K562 (cell line): Measurements from ENCODE around the gene DPY19L1. TPM values are rescaled to one million over a fixed set of nuclear protein-coding genes. Genes with fewer than 3 reads are reported as not detected.

Experiments used
- ATAC-seq: fragments of 200-7000 bp; cut with Tn5 transposase; 3 replicates; pipeline ENCODE4 v1.9.1; 2020; ENCODE audit warnings: moderate library complexity
- BruUV-seq: library from RNA; stranded (reverse); fragments of 400-500 nt; replicated peaks from 2 replicates; lab custom pipeline; 2021; lab: Mats Ljungman, UMichigan
- CTCF ChIA-PET: fragments of 300-600 bp; formaldehyde crosslinking; extraction: SDS; loops from one replicate; lab custom pipeline; 2021; ENCODE audit warnings: low intra/inter-chr PET ratio; lab: Yijun Ruan, JAX
- POLR2A ChIA-PET: fragments of 300-600, 350-650 bp; sonication (Branson Sonifier 250); formaldehyde crosslinking; extraction: SDS; loops from one replicate; lab custom pipeline; 2021; ENCODE audit warnings: antibody characterized with exemption, inconsistent platforms; lab: Yijun Ruan, JAX
- DNase-seq, 4 experiments: peaks; one replicate each; pipeline versions ENCODE4 v3.0.0 to v3.0.0-alpha.2; 2011 to 2018; ENCODE audit warnings: low spot score in 3 of 4, mixed read lengths in 3 of 4; ENCODE audit errors: extremely low read depth in 1 of 4
- FAIRE-seq: peaks from 2 replicates; lab custom pipeline; 2011; peaks lifted over from hg19 to GRCh38; lab: Jason Lieb, UNC
- H2AFZ ChIP-seq: 2 replicates; pipeline ENCODE4 v1.6.0; 2011; ENCODE audit warnings: low read depth, low read length, control low read depth, inconsistent platforms
- H3K27ac ChIP-seq: fragments of 200-600 bp; 3 replicates; pipeline ENCODE4 v1.8.0; 2011; ENCODE audit warnings: low read depth, mild to moderate bottlenecking, control low read depth, inconsistent platforms, low read length, moderate library complexity, mixed read lengths; ENCODE audit errors: extremely low read depth
- H3K27me3 ChIP-seq, 2 experiments: fragments of 300-600 bp in 1 of 2; 2 replicates in 1 of 2; 3 replicates in 1 of 2; pipeline versions ENCODE4 v1.6.0 to v1.8.0; 2011; ENCODE audit warnings: inconsistent platforms in 2 of 2, low read length in 2 of 2, mild to moderate bottlenecking in 1 of 2, mixed read lengths in 1 of 2, moderate library complexity in 1 of 2; ENCODE audit not compliant: control insufficient read depth in 2 of 2, insufficient read depth in 2 of 2
- H3K36me3 ChIP-seq: fragments of 300-600 bp; 3 replicates; pipeline ENCODE4 v1.8.0; 2011; ENCODE audit warnings: mild to moderate bottlenecking, low read length, inconsistent platforms; ENCODE audit not compliant: control insufficient read depth, insufficient read depth
- H3K4me1 ChIP-seq, 2 experiments: fragments of 200-600 bp in 1 of 2; replicated peaks in 1 of 2; 2 replicates in 1 of 2; 3 replicates in 1 of 2; pipeline versions ENCODE4 v1.5.1 to v1.8.0; 2011; ENCODE audit warnings: inconsistent platforms in 2 of 2, low read length in 2 of 2, mild to moderate bottlenecking in 1 of 2, mixed read lengths in 1 of 2, moderate library complexity in 1 of 2; ENCODE audit not compliant: control insufficient read depth in 2 of 2, insufficient read depth in 2 of 2
- H3K4me2 ChIP-seq: 2 replicates; pipeline ENCODE4 v1.6.1; 2011; ENCODE audit warnings: low read length, control low read depth, inconsistent platforms, mixed read lengths; ENCODE audit not compliant: insufficient read depth
- H3K4me3 ChIP-seq: fragments of 200-600 bp; sonication (generic), shearing (Covaris generic); 2 replicates; pipeline ENCODE4 v1.5.1; 2016; ENCODE audit warnings: control low read depth, inconsistent platforms
- H3K79me2 ChIP-seq: fragments of 200-600 bp; 3 replicates; pipeline ENCODE4 v1.8.0; 2011; ENCODE audit warnings: low read length, inconsistent platforms; ENCODE audit not compliant: control insufficient read depth, insufficient read depth
- H3K9ac ChIP-seq, 2 experiments: 2 replicates each; pipeline versions ENCODE4 v1.6.0 to v1.6.1; 2011; ENCODE audit warnings: low read depth in 2 of 2, low read length in 2 of 2, control low read depth in 1 of 2, inconsistent platforms in 1 of 2, mild to moderate bottlenecking in 1 of 2, mixed read lengths in 1 of 2; ENCODE audit not compliant: insufficient read depth in 1 of 2
- H3K9me1 ChIP-seq: one replicate; pipeline ENCODE4 v1.6.0; 2011; ENCODE audit warnings: inconsistent platforms, mild to moderate bottlenecking, low read length, moderate library complexity; ENCODE audit not compliant: control insufficient read depth, insufficient read depth
- H3K9me3 ChIP-seq: replicated peaks from 2 replicates; pipeline ENCODE4 v1.5.1; 2011; ENCODE audit warnings: low read depth, low read length, inconsistent platforms; ENCODE audit not compliant: control insufficient read depth, insufficient read depth
- H4K20me1 ChIP-seq: replicated peaks from 2 replicates; pipeline ENCODE4 v1.6.1; 2011; ENCODE audit warnings: low read length, inconsistent platforms, mixed read lengths; ENCODE audit not compliant: control insufficient read depth, insufficient read depth
- ETS1 ChIP-seq: conservative IDR thresholded peaks from 2 replicates; pipeline ENCODE4 v1.6.1; 2011; ENCODE audit warnings: low read depth, mild to moderate bottlenecking, low read length; ENCODE audit not compliant: control insufficient read depth
- HDAC1 ChIP-seq, 2 experiments: fragments of 450-650 bp; IDR thresholded peaks; 2 replicates each; pipeline ENCODE4 v1.6.1; 2016 to 2017; ENCODE audit warnings: inconsistent platforms in 1 of 2, mild to moderate bottlenecking in 1 of 2, moderate library complexity in 1 of 2
- OTX1 ChIP-seq: fragments of 450-650 bp; formaldehyde crosslinking; IDR thresholded peaks from 2 replicates; pipeline ENCODE4 v1.4.0; 2022; ENCODE audit warnings: mild to moderate bottlenecking
- PTTG1 ChIP-seq: fragments of 450-650 bp; IDR thresholded peaks from 2 replicates; pipeline ENCODE4 v1.6.1; 2016; ENCODE audit warnings: low read depth, mild to moderate bottlenecking, missing genetic modification characterization, missing compliant biosample characterization
- SIX5 ChIP-seq, 2 experiments: IDR thresholded peaks; 2 replicates each; pipeline ENCODE4 v1.6.1; 2011; ENCODE audit warnings: low read length in 2 of 2, borderline replicate concordance in 1 of 2, low read depth in 1 of 2, mild to moderate bottlenecking in 1 of 2, moderate library complexity in 1 of 2; ENCODE audit not compliant: insufficient read depth in 1 of 2
- SMARCC2 ChIP-seq: fragments of 450-650 bp; IDR thresholded peaks from 2 replicates; pipeline ENCODE4 v1.6.1; 2017; ENCODE audit warnings: antibody characterized with exemption, moderate library complexity, mild to moderate bottlenecking, low read depth
- ZNF3 ChIP-seq: fragments of 250-450 bp; sonication (Bioruptor Pico); IDR thresholded peaks from 2 replicates; pipeline ENCODE4 v1.5.0; 2021; ENCODE audit warnings: mild to moderate bottlenecking, moderate library complexity
- WGBS: fragments of 100-300 bp; shearing (Covaris generic); methylation state at CpG from one replicate; pipeline ENCODE4 v1.1.6; 2016; ENCODE audit warnings: low coverage, mixed read lengths; ENCODE audit not compliant: insufficient coverage; ENCODE audit errors: missing lambda C conversion rate; 5-methylcytosine and 5-hydroxymethylcytosine counted together
- in situ Hi-C: fragments of 300-500 bp; cut with MboI; formaldehyde crosslinking; loops from 4 replicates; pipeline ENCODE4 v1.15.0; 2018; ENCODE audit warnings: inconsistent platforms, mixed read lengths
- intact Hi-C: fragments of 100-400 bp; cut with micrococcal nuclease; formaldehyde crosslinking; loops from 2 replicates; pipeline ENCODE4 v1.14.2; 2022
- polyA plus RNA-seq, 8 experiments: library from polyadenylated mRNA; depleted of rRNA in 4 of 8; stranded (reverse) in 5 of 8; unstranded in 3 of 8; fragments of >200 nt; fragmentation: Nextera tagmentation in 2 of 8; fragmentation: Illumina TruSeq in 1 of 8; extraction: Ambion mirVana in 2 of 8; extraction: Trizol in 1 of 8; gene quantifications; 2 replicates each; pipeline versions ENCODE4 v1.2.1 to v1.2.3, GENCODE V29; 2011 to 2014; ENCODE audit warnings: inconsistent platforms in 1 of 8, missing spikeins in 1 of 8
- total RNA-seq, 7 experiments: library from RNA; depleted of rRNA in 6 of 7; stranded (reverse); fragments of >200 nt in 6 of 7; fragmentation: Illumina TruSeq in 2 of 7; extraction: Trizol in 2 of 7; gene quantifications; 2 replicates each; pipeline versions ENCODE4 v1.2.1 to v1.2.3, GENCODE V29; 2011 to 2021; ENCODE audit warnings: low replicate concordance in 1 of 7

The DPY19L1 gene
- total and polyA plus RNA-seq, 9 of the 15 experiments (the other 6 are each of a cell fraction or from before 2014, with no cell fraction given), result 4.0 to 34.3 (median 22.1) TPM

- Histone ChIP-seq H2AFZ (no peak overlapping the region), H3K9me3 (no peaks in the 10 kb centered on the region), H3K36me3 (no peaks in the 10 kb centered on the region), H3K4me3 (no peak overlapping the region), H3K9ac (no peak overlapping the region), H3K27me3 (peaks cover 0 to 6% of the 10 kb centered on the region in 2 experiments; a peak in 1 of 5 replicates), H3K27ac (no peak overlapping the region), H3K9me1 (no peaks in the 10 kb centered on the region), H3K4me1 (no peaks in the 10 kb centered on the region; a peak in 1 of 5 replicates), H3K4me2 (no peak overlapping the region), H3K79me2 (no peaks in the 10 kb centered on the region), H4K20me1 (no peaks in the 10 kb centered on the region)
- 6% methylated on average over 6 of the region's 6 CpGs for WGBS
- no TSS peak for BruUV-seq
- in situ Hi-C loops (no loop called here), intact Hi-C loops (loop anchor here (5.0 kb wide), 2 partner anchors 135 to 225 kb away; partner anchors contain the start of gene DPY19L1)
- no peak for FAIRE-seq
- CTCF ChIA-PET, result no interaction called here
- no peak for DNase-seq
- no peak for ATAC-seq
- TF ChIP-seq SIX5 (IDR thresholded peaks at IDR 0.05; ENCODE audit: borderline replicate concordance in 1 of 2, insufficient read depth in 1 of 2, low read depth in 1 of 2, low read length in 2 of 2) (no peak), SMARCC2 (no peak), ETS1 (no peak), PTTG1 (tag) (no peak), ZNF3 (CRISPR knock-in tag) (no peak), HDAC1 (IDR thresholded peaks at IDR 0.05) (no peak), OTX1 (no peak)
- POLR2A ChIA-PET, result no interaction called here
Observed at GRCh38 chr7:34902182-34902581, 135.1 kb downstream of the DPY19L1 start.
